ENCODE measurements around the gene STX8.
A peak's percentile ranks its signal among the peaks of the same experiment; 100 is the strongest.
"Not testable (repeated sequence)": the region's sequence is repeated elsewhere in the genome, so short reads cannot be mapped to it uniquely, and the experiment has no call there.

Gene STX8, protein sequence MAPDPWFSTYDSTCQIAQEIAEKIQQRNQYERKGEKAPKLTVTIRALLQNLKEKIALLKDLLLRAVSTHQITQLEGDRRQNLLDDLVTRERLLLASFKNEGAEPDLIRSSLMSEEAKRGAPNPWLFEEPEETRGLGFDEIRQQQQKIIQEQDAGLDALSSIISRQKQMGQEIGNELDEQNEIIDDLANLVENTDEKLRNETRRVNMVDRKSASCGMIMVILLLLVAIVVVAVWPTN

GRCh38 chr17:9575381-9576101, at the start of gene STX8:
STX8 (minus strand) TSS chr17:9575820; CDS start chr17:9575808, 12 bp downstream.
- DNase-seq (ENCODE audit: low read depth in 3 of 3, low spot score in 1 of 3), result peak; percentile 29 to 78 (median 51)

DNA sequence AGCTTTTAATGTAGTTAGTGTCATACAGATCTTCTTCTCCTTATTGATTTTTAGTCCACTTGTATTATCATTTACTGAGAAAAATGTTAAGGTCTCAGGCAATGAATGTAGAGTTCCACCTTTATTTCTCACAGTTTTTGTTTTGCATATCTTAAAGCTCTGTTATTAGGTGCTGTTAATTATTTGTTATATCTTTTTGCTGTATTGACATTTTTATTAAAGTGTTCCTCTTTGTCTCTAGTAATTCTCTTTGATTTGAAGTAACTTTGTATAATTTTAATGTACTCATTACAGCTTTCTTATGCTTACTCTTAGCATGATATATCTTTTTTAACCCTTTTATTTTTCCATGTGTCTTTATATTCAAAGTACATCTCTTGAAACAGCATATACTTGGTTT, 47.3 kb upstream of the STX8 start:
- no peak for DNase-seq (ENCODE audit: low read depth in 3 of 3, low spot score in 1 of 3)

DNA sequence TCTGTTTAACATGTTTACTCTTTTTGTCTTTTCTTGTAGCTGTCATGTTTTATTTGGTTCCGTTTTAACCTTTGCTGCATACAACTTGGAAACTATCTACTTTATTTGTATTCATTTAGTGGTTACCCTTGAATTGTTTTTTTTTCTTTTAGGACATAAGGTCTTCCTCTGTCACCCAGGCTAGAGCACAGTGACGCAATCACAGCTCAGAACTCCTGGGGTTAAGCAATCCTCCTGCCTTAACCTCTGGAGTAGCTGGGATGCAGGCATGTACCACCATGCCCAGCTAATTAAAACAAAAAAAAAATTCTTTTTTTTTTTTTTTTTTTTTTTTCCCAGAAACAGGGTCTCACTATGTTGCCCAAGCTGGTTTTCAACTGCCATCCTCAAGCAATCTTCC, 39.9 kb upstream of the STX8 start:
- DNase-seq (ENCODE audit: low read depth in 3 of 3, low spot score in 1 of 3), result no peak

GRCh38 chr17:9612006-9612405, 36.4 kb upstream of the STX8 start:
- no peak for DNase-seq (ENCODE audit: low read depth in 3 of 3, low spot score in 1 of 3)

DNA sequence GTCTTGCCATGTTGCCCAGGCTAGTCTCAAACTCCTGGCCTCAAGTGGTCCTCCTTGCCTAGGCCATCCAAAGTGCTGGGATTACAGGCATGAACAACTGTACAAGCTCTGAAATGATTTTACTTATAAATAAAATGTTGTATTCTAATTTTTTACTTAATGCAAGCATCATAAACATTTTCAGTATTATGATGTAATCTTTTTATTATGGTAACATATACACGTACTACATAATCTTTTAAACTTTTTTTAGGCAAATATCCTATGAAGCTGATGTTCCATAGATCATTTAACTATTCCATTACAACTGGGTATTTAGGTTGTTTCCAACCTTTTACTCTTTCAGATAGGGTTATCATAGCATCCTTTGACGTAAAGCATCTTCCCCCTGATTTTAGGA, 35.9 kb upstream of the STX8 start:
- DNase-seq (ENCODE audit: low read depth in 3 of 3, low spot score in 1 of 3), result no peak

GRCh38 chr17:9607058-9607457, 31.4 kb upstream of the STX8 start:
- DNase-seq (ENCODE audit: low read depth in 3 of 3, low spot score in 1 of 3), result not testable (repeated sequence)

DNA sequence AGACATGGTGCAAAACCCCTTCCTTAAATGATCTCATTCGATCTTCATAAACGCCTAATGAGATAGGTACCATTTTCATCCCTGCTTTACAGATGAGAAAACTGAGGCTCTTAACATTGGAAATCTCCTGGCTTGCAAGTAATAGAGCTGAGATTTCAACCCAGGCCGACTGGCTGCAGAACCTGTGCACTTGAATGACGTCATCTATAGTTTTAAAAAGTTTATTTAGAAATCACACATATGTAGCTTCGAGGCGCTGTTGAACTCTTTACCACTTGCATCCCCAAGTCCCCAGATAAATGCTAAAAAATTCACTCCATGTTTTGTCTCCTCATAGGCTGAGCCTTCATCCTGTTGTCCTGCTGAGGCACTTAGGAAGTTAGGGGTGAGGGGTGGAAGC, 30.8 kb upstream of the STX8 start:
- DNase-seq (ENCODE audit: low read depth in 3 of 3, low spot score in 1 of 3), result no peak

DNA sequence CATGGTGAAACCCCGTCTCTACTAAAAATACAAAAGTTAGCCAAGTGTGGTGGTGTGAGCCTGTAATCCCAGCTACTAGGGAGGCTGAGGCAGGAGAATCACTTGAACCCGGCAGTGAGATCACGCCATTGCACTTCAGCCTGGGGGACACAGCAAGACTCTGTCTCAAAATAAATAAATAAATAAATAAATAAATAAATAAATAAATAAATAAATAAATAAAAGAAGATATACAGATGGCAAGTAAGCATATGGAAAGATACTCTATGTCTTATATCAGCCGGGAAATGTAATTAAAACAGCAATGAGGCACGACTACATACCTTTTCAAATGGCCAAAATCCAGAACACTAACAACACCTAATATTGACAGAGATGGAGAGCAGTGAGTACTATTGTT, 29.0 kb upstream of the STX8 start:
- not testable (repeated sequence) for DNase-seq (ENCODE audit: low read depth in 3 of 3, low spot score in 1 of 3)

DNA sequence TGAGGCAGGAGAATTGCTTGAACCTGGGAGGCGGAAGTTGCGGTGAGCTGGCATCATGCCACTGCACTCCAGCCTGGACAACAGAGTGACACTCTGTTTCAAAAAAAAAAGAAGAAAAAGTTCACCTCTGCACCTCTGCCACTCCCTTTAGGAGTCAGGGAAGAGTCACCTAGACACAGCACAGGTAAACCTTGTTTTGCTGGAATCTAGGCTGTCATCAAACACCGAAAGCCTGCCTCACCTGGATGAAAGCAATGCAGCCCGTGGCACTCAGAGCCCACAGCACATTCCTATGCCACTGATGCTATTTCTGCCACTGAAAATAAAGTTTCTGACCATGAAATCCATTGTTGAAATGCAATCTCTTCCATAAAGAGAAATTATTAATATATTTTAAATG, 23.0 kb upstream of the STX8 start:
- DNase-seq (ENCODE audit: low read depth in 3 of 3, low spot score in 1 of 3), result no peak

- not testable (repeated sequence) for DNase-seq (ENCODE audit: low read depth in 3 of 3, low spot score in 1 of 3)
These were observed 22.0 kb upstream of the STX8 start for GRCh38 chr17:9597638-9598037.

- no peak for DNase-seq (ENCODE audit: low read depth in 3 of 3, low spot score in 1 of 3)
These were observed 18.4 kb upstream of the STX8 start for GRCh38 chr17:9594065-9594464.

GRCh38 chr17:9587969-9588656, 12.5 kb upstream of the STX8 start:
- DNase-seq (ENCODE audit: low read depth in 3 of 3, low spot score in 1 of 3), result no peak

DNA sequence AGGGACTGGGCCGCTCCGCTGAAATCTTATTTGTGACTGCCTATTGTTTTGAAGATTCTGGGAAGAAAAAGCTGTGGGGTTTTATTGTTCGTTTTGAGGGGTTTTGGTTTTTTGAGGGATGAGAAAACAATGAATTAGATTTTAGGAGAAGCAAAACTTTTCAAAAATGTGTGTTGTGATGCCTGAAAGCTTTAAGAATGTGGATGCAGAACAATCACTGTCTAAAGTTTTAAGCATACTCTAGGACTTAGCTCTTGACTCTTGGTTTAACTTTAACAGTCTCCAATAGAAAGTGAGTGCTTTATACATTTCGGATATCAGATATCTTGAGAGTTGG, 1.7 kb upstream of the STX8 start:
- no peak for DNase-seq (ENCODE audit: low read depth in 3 of 3, low spot score in 1 of 3)

DNA sequence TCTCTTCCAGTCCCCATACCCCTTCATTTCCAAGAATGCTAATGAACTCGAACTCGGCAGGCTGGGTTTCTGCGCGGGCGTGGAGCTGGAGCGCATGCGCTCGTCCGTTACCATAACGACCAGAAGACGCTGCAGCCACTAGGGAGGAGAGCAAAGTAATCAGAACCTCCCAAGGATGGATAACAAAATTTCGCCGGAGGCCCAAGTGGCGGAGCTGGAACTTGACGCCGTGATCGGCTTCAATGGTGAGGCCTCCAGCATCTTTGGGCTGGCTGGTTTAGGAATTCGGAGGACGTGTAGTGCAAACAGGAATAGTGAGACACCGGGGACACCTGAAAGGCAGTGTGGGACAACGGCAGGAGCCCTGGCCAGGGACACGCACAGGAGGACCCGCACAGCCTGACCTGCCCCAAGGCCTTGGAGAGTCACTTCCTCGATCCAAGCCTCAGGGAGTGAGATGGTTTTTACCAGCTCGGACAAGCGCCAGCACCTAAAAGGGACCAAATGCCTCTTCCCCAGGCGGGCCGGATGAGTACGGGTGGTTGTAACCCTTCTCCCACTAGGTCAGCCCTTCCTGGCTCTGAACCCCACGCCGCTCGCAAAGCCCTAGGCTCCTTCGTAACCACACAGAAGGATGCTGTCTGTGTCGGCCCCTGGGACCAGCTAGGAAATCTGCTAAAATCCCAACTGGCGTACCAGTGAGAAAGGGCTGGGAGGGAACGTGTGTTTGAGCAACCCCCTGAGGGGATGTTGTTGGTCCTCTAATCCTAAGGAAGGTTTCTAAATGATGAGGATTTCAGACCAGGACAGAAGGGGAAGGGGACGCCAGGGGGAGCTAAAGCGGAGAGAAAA, 1.1 kb upstream of the STX8 start, which contains the start of gene CFAP52:
Gene CFAP52 (plus strand): TSS at position 122 of the 852 bp plus-strand sequence. CDS start 54 bp downstream, at position 176.
- peak; percentile 25 to 67 (median 55) for DNase-seq (ENCODE audit: low read depth in 3 of 3, low spot score in 1 of 3)

DNA sequence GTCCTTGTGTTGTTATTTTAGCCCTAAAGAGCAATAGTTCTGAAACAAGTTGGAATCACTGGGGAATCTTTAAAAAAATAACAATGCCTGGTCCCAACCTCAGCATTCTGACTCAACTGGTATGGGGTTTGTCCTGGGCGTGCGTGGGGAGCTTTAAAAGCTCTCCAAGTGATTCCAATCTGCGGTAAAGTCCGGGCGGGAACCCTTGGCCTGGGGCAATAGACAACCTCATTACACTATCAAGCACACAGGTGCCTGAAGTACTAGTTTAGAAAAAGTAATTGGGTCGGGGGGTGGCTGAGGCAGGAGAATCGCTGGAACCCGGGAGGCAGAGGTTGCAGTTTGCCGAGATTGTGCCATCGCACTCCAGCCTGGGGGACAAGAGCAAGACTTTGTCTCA, 4.4 kb downstream of the STX8 start:
- DNase-seq (ENCODE audit: low read depth in 3 of 3, low spot score in 1 of 3), result no peak

- DNase-seq (ENCODE audit: low read depth in 3 of 3, low spot score in 1 of 3), result no peak
These were observed 6.5 kb downstream of the STX8 start for GRCh38 chr17:9568957-9569588.

DNA sequence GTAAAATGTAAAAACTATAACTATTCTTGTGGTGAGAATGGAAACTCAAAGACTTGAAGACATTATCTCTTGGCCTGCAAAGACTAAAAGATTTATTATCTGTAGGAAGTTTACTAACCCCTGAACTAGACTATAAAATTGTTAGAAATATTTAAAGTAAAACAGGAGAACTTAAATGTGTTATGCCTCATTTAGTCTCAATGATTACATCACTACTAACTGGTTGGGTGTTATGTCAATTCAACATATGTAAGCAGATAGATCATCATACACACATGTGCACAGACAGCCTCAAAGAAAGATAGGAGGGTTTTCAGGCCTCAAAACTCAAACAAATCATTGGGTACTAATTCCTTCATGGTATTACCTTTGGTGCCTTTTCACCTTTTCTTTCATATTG, 7.6 kb downstream of the STX8 start:
- DNase-seq (ENCODE audit: low read depth in 3 of 3, low spot score in 1 of 3), result no peak

GRCh38 chr17:9566739-9567138, 8.9 kb downstream of the STX8 start:
- not testable (repeated sequence) for DNase-seq (ENCODE audit: low read depth in 3 of 3, low spot score in 1 of 3)

DNA sequence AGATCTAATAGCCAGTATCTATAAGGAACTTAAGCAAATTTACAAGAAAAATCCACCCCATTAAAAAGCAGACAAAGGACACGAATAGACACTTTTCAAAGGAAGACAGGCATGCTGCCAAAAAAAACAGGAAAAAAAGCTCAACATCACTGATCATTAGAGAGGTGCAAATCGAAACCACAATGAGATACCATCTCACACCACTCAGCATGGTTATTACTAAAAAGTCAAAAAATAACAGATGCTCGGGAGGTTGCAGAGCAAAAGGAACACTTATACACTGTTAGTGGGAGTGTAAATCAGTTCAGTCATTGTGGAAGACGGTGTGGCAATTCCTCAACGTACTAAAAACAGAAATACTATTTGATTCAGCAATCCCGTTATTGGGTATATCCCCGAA, 9.6 kb downstream of the STX8 start:
- no peak for DNase-seq (ENCODE audit: low read depth in 3 of 3, low spot score in 1 of 3)

DNA sequence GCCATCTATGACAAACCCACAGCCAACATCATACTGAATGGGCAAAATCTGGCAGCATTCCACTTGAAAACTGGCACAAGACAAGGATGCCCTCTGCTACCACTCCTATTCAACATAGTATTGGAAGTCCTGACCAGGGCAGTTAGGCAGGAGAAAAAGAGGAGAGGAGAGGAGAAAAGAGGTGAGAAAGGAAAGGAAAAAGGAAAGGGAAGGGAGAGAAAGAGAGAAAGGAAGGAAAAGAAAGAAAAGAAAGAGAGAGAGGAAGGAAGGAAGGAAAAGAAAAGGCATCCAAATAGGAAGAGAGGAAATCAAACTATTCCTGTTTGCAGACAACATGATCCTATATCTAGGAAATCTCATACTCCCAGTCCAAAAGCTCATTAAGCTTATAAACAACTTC, 11.5 kb downstream of the STX8 start:
- DNase-seq (ENCODE audit: low read depth in 3 of 3, low spot score in 1 of 3), result no peak

GRCh38 chr17:9557857-9558256, 17.8 kb downstream of the STX8 start:
- DNase-seq (ENCODE audit: low read depth in 3 of 3, low spot score in 1 of 3), result no peak
